Uterus (tissue), 4 donors: ENCODE results near the gene S100B. TPM values are rescaled to one million over a fixed set of nuclear protein-coding genes. Genes with fewer than 3 reads are reported as not detected.

Experiments
- DNase-seq, 2 donors: peaks; one replicate each; pipeline ENCODE4 v3.0.0-alpha.2; 2019 to 2020
- H3K27ac ChIP-seq, 2 donors: fragments of 200-600 bp; sonication (generic); 1 replicate in 1 of 2; 2 replicates in 1 of 2; pipeline ENCODE4 v1.5.1; 2016 to 2018
- H3K27me3 ChIP-seq, 2 donors: fragments of 200-600 bp; sonication (generic); one replicate each; pipeline ENCODE4 v1.5.1; 2018 to 2019; ENCODE audit warnings: control low read depth in 1 of 2
- H3K36me3 ChIP-seq, 2 donors: fragments of 200-600 bp; sonication (generic); one replicate each; pipeline ENCODE4 v1.5.1; 2019; ENCODE audit warnings: control low read depth in 1 of 2
- H3K4me1 ChIP-seq, 2 donors: fragments of 200-600 bp; sonication (generic); one replicate each; pipeline ENCODE4 v1.5.1; 2018 to 2019; ENCODE audit warnings: control low read depth in 1 of 2
- H3K4me3 ChIP-seq, 2 donors: fragments of 200-600 bp; sonication (generic); 1 replicate in 1 of 2; 2 replicates in 1 of 2; pipeline ENCODE4 v1.5.1; 2018 to 2019; ENCODE audit warnings: mild to moderate bottlenecking in 1 of 2
- H3K9me3 ChIP-seq, 2 donors: fragments of 200-600 bp; sonication (generic); one replicate each; pipeline ENCODE4 v1.5.1; 2019; ENCODE audit warnings: control low read depth in 1 of 2
- CTCF ChIP-seq, 4 experiments: fragments of 200-600 bp in 2 of 4; fragments of 450-650 bp in 2 of 4; sonication (generic) in 2 of 4; IDR thresholded peaks; one replicate each; pipeline ENCODE4 v1.5.1; 2016 to 2019; ENCODE audit warnings: antibody characterized with exemption in 4 of 4, mild to moderate bottlenecking in 2 of 4, moderate library complexity in 1 of 4
- POLR2A ChIP-seq, 2 donors: fragments of 450-650 bp; IDR thresholded peaks; one replicate each; pipeline ENCODE4 v1.6.1; 2016; ENCODE audit warnings: antibody characterized with exemption in 2 of 2, mild to moderate bottlenecking in 1 of 2, moderate library complexity in 1 of 2
- intact Hi-C: fragments of 100-400 bp; cut with DNase I; formaldehyde crosslinking; loops from one replicate; pipeline ENCODE4 v1.15.1; 2023; ENCODE audit warnings: low total_unique reads
- total RNA-seq, 4 donors: library from RNA; depleted of rRNA in 3 of 4; stranded (reverse); fragments of >200 nt in 3 of 4; gene quantifications; one replicate each; pipeline versions ENCODE4 v1.1.0 to v1.2.4, GENCODE V29; 2014 to 2023
- donor health status: DM: yes; HTN: yes; CAD: no.

S100B gene
- total RNA-seq, 4 donors from 2014 or later = 1.8 to 18.2 TPM; not detected in 2

- TF ChIP-seq CTCF (IDR thresholded peaks at IDR 0.05) (no peak), POLR2A (IDR thresholded peaks at IDR 0.05) (no peak)
- Histone ChIP-seq H3K4me1 (no peaks in the 10 kb centered on the region), H3K27ac (no peak overlapping the region)
Measured at GRCh38 chr21:46610018-46610701, 5.3 kb upstream of the S100B start.

GRCh38 chr21:46608672-46609111 lies 3.8 kb upstream of the S100B start:
- intact Hi-C loops = no loop called here
- H3K27ac ChIP-seq = no peak overlapping the region
- DNase-seq = no peak

More at GRCh38 chr21:46610018-46610701, 5.3 kb upstream of the S100B start:
- no peaks in the 10 kb centered on the region for H3K36me3 ChIP-seq
- H3K27me3 ChIP-seq = no peaks in the 10 kb centered on the region
- no peak for DNase-seq
- no peak overlapping the region for H3K4me3 ChIP-seq
- intact Hi-C loops = no loop called here
- peaks cover 0 to 6% of the 10 kb centered on the region in 2 donors for H3K9me3 ChIP-seq

GRCh38 chr21:46607636-46608035 lies 2.8 kb upstream of the S100B start:
- Histone ChIP-seq H3K36me3 (no peaks in the 10 kb centered on the region), H3K9me3 (peaks cover 0 to 6% of the 10 kb centered on the region in 2 donors), H3K4me3 (no peak overlapping the region), H3K27ac (no peak overlapping the region), H3K4me1 (no peaks in the 10 kb centered on the region), H3K27me3 (no peaks in the 10 kb centered on the region)
- no peak for DNase-seq
- intact Hi-C loops = no loop called here
- TF ChIP-seq POLR2A (IDR thresholded peaks at IDR 0.05) (no peak), CTCF (IDR thresholded peaks at IDR 0.05) (no peak)

More at GRCh38 chr21:46608672-46609111, 3.8 kb upstream of the S100B start:
- Histone ChIP-seq H3K4me3 (no peak overlapping the region), H3K27me3 (no peaks in the 10 kb centered on the region), H3K36me3 (no peaks in the 10 kb centered on the region), H3K4me1 (no peaks in the 10 kb centered on the region), H3K9me3 (peaks cover 0 to 6% of the 10 kb centered on the region in 2 donors)
- TF ChIP-seq POLR2A (IDR thresholded peaks at IDR 0.05) (no peak), CTCF (IDR thresholded peaks at IDR 0.05) (no peak)

GRCh38 chr21:46606427-46606813 lies 1.5 kb upstream of the S100B start:
- Histone ChIP-seq H3K4me1 (no peaks in the 10 kb centered on the region), H3K9me3 (peaks cover 0 to 6% of the 10 kb centered on the region in 2 donors), H3K27ac (no peak overlapping the region), H3K36me3 (no peaks in the 10 kb centered on the region), H3K27me3 (no peaks in the 10 kb centered on the region), H3K4me3 (no peak overlapping the region)
- TF ChIP-seq POLR2A (IDR thresholded peaks at IDR 0.05) (no peak), CTCF (IDR thresholded peaks at IDR 0.05) (no peak)
- intact Hi-C loops = no loop called here
- no peak for DNase-seq

GRCh38 chr21:46605767-46606426 lies 1.0 kb upstream of the S100B start:
- H3K4me3 ChIP-seq = no peak overlapping the region
- peaks cover 0 to 4% of the 10 kb centered on the region in 2 donors for H3K9me3 ChIP-seq
- H3K27ac ChIP-seq = no peak overlapping the region
- no peaks in the 10 kb centered on the region for H3K27me3 ChIP-seq
- no peak for DNase-seq
- TF ChIP-seq POLR2A (IDR thresholded peaks at IDR 0.05) (no peak), CTCF (IDR thresholded peaks at IDR 0.05) (no peak)
- intact Hi-C loops = no loop called here
- H3K36me3 ChIP-seq = no peaks in the 10 kb centered on the region
- no peaks in the 10 kb centered on the region for H3K4me1 ChIP-seq
